SK-N-SH (cell line): ENCODE data around the gene RPL37A. TPM values are rescaled to one million over a fixed set of nuclear protein-coding genes. Genes with fewer than 3 reads are reported as not detected.

Source experiments
- CTCF ChIA-PET: fragments of 300-600, 350-600 bp; formaldehyde crosslinking; extraction: SDS; loops from one replicate; lab custom pipeline; 2021; lab: Yijun Ruan, JAX
- POLR2A ChIA-PET: fragments of 350-600 bp; sonication (Branson Sonifier 250); formaldehyde crosslinking; extraction: SDS; loops from one replicate; lab custom pipeline; 2020; ENCODE audit warnings: antibody characterized with exemption, inconsistent platforms; lab: Yijun Ruan, JAX
- DNase-seq: peaks from one replicate; pipeline ENCODE4 v3.0.0; 2012
- H2AFZ ChIP-seq: fragments of 200-600 bp; sonication (generic); 2 replicates; pipeline ENCODE4 v1.8.1; 2016; ENCODE audit warnings: antibody characterized with exemption, mild to moderate bottlenecking, low read depth
- H3F3A ChIP-seq: fragments of 200-600 bp; sonication (generic); replicated peaks from 2 replicates; pipeline ENCODE3; 2016; ENCODE audit warnings: antibody characterized with exemption, mild to moderate bottlenecking; ENCODE audit not compliant: insufficient read depth
- H3K27ac ChIP-seq, 2 experiments: fragments of 200-500 bp in 1 of 2; fragments of 200-600 bp in 1 of 2; sonication (Bioruptor generic) in 1 of 2; sonication (generic), shearing (Covaris generic) in 1 of 2; 2 replicates each; pipeline versions ENCODE4 v1.5.1 to v1.6.1; 2014 to 2016; ENCODE audit warnings: low read depth in 2 of 2, inconsistent platforms in 1 of 2, low read length in 1 of 2, mild to moderate bottlenecking in 1 of 2, mixed read lengths in 1 of 2
- H3K27me3 ChIP-seq: fragments of 200-600 bp; sonication (generic), shearing (Covaris generic); 2 replicates; pipeline ENCODE4 v1.6.1; 2016; ENCODE audit warnings: mixed run types; ENCODE audit not compliant: insufficient read depth
- H3K36me3 ChIP-seq, 2 experiments: fragments of 200-500 bp in 1 of 2; fragments of 200-600 bp in 1 of 2; sonication (Bioruptor generic) in 1 of 2; sonication (generic) in 1 of 2; replicated peaks in 1 of 2; 2 replicates each; pipeline versions ENCODE3 to v1.5.1; 2014 to 2016; ENCODE audit warnings: low read length in 1 of 2, mild to moderate bottlenecking in 1 of 2; ENCODE audit not compliant: insufficient read depth in 2 of 2, control insufficient read depth in 1 of 2
- H3K4me1 ChIP-seq, 2 experiments: fragments of 200-500 bp in 1 of 2; fragments of 200-600 bp in 1 of 2; sonication (Bioruptor generic) in 1 of 2; sonication (generic), shearing (Covaris generic) in 1 of 2; 2 replicates each; pipeline versions ENCODE4 v1.5.1 to v1.6.1; 2014 to 2016; ENCODE audit warnings: low read depth in 1 of 2, low read length in 1 of 2, mixed run types in 1 of 2; ENCODE audit not compliant: insufficient read depth in 2 of 2, control insufficient read depth in 1 of 2
- H3K4me2 ChIP-seq: fragments of 200-600 bp; sonication (generic), shearing (Covaris generic); 2 replicates; pipeline ENCODE4 v1.6.1; 2017; ENCODE audit warnings: mixed run types
- H3K4me3 ChIP-seq, 2 experiments: fragments of 200-500 bp in 1 of 2; fragments of 200-600 bp in 1 of 2; sonication (Bioruptor generic) in 1 of 2; sonication (generic), shearing (Covaris generic) in 1 of 2; 2 replicates each; pipeline versions ENCODE4 v1.5.1 to v1.8.1; 2014 to 2016; ENCODE audit warnings: low read depth in 2 of 2, inconsistent platforms in 1 of 2, low read length in 1 of 2, mild to moderate bottlenecking in 1 of 2, mixed read lengths in 1 of 2, moderate library complexity in 1 of 2
- H3K79me2 ChIP-seq: fragments of 200-600 bp; sonication (generic); 2 replicates; pipeline ENCODE4 v1.8.1; 2017; ENCODE audit warnings: mild to moderate bottlenecking; ENCODE audit not compliant: insufficient read depth
- H3K9ac ChIP-seq: fragments of 200-600 bp; sonication (generic); 2 replicates; pipeline ENCODE4 v1.6.1; 2017; ENCODE audit warnings: mixed run types
- H3K9me2 ChIP-seq: fragments of 200-600 bp; sonication (generic); 2 replicates; pipeline ENCODE4 v1.6.1; 2017; ENCODE audit warnings: mixed run types
- H3K9me3 ChIP-seq: fragments of 200-600 bp; sonication (generic); 2 replicates; pipeline ENCODE4 v1.6.1; 2017; ENCODE audit warnings: mixed run types, mild to moderate bottlenecking, moderate library complexity
- H4K20me1 ChIP-seq: fragments of 200-600 bp; sonication (generic); 2 replicates; pipeline ENCODE4 v1.6.1; 2017; ENCODE audit warnings: mild to moderate bottlenecking, mixed run types; ENCODE audit not compliant: insufficient read depth
- CHD2 ChIP-seq: fragments of 150-350 bp; IDR thresholded peaks from 2 replicates; pipeline ENCODE4 v1.6.1; 2018; ENCODE audit warnings: low read length; ENCODE audit not compliant: partially characterized antibody
- CTCF ChIP-seq: fragments of 200-600 bp; sonication (generic); IDR thresholded peaks from 2 replicates; pipeline ENCODE4 v1.6.1; 2017; ENCODE audit warnings: antibody characterized with exemption, mild to moderate bottlenecking, moderate library complexity
- ELF1 ChIP-seq: IDR thresholded peaks from 2 replicates; pipeline ENCODE4 v1.4.0; 2012
- FOXJ3 ChIP-seq: sonication (generic); formaldehyde crosslinking; IDR thresholded peaks from 2 replicates; pipeline ENCODE4 v1.5.1; 2020; ENCODE audit warnings: mild to moderate bottlenecking, missing genetic modification reagents
- GABPA ChIP-seq: IDR thresholded peaks from 2 replicates; pipeline ENCODE4 v1.4.0; 2012; ENCODE audit warnings: low read depth, mild to moderate bottlenecking
- JUND ChIP-seq: IDR thresholded peaks from 2 replicates; pipeline ENCODE4 v1.4.0; 2012
- MEF2A ChIP-seq: IDR thresholded peaks from 2 replicates; pipeline ENCODE4 v1.4.0; 2012; ENCODE audit warnings: low read depth, borderline replicate concordance
- NFIC ChIP-seq: IDR thresholded peaks from 2 replicates; pipeline ENCODE4 v1.4.0; 2012; ENCODE audit warnings: borderline replicate concordance
- POLR2AphosphoS5 ChIP-seq: IDR thresholded peaks from 2 replicates; pipeline ENCODE4 v1.6.1; 2012; ENCODE audit warnings: low read depth, low read length
- SIN3A ChIP-seq: IDR thresholded peaks from 2 replicates; pipeline ENCODE4 v1.6.1; 2012; ENCODE audit warnings: low read depth, mild to moderate bottlenecking, low read length, moderate library complexity, borderline replicate concordance
- TAF1 ChIP-seq: IDR thresholded peaks from 2 replicates; pipeline ENCODE4 v1.6.1; 2012; ENCODE audit warnings: low read depth, mild to moderate bottlenecking, low read length, moderate library complexity, borderline replicate concordance
- TCF12 ChIP-seq: IDR thresholded peaks from 2 replicates; pipeline ENCODE4 v1.4.0; 2012
- TEAD4 ChIP-seq: IDR thresholded peaks from 2 replicates; pipeline ENCODE4 v1.4.0; 2012; ENCODE audit warnings: mild to moderate bottlenecking, borderline replicate concordance; ENCODE audit not compliant: insufficient read depth
- WGBS: methylation state at CpG from one replicate; pipeline ENCODE4 v1.1.6; 2017; ENCODE audit warnings: low lambda C conversion rate; 5-methylcytosine and 5-hydroxymethylcytosine counted together
- polyA plus RNA-seq, 3 experiments: library from polyadenylated mRNA; depleted of rRNA; stranded (reverse); fragments of >200 nt; gene quantifications; 2 replicates each; pipeline ENCODE4 v1.2.3, GENCODE V29; 2012
- TF ChIP-seq, protein P1 (sequence below): fragments of 150-350 bp; IDR thresholded peaks from 2 replicates; pipeline ENCODE4 v1.6.1; 2017; ENCODE audit warnings: antibody characterized with exemption, low read length, low read depth, borderline replicate concordance
- TF ChIP-seq, protein P2 (sequence below): IDR thresholded peaks from 2 replicates; pipeline ENCODE4; 2012
- TF ChIP-seq, protein P3 (sequence below): IDR thresholded peaks from 2 replicates; pipeline ENCODE4 v1.4.0; 2012; ENCODE audit warnings: low read depth, borderline replicate concordance

Gene RPL37A
- polyA plus RNA-seq, 1 of the 3 experiments (the other 2 are of a cell fraction): 2,018 TPM

- no peak for DNase-seq
- Histone ChIP-seq H3K27ac (peak overlapping the region; percentile 68 to 86; a peak in 2 of 4 replicates), H3K27me3 (no peaks in the 10 kb centered on the region), H3K79me2 (no peaks in the 10 kb centered on the region), H3K9me2 (no peaks in the 10 kb centered on the region), H3K36me3 (no peaks in the 10 kb centered on the region), H3K4me3 (no peak overlapping the region), H3K9ac (no peak overlapping the region), H2AFZ (no peak overlapping the region), H3K4me1 (peaks cover 13 to 83% of the 10 kb centered on the region in 2 experiments; a peak in 3 of 4 replicates), H4K20me1 (no peaks in the 10 kb centered on the region), H3K4me2 (0 out of 2 replicates have a peak overlapping the region, but pooled peaks have one; percentile 33), H3K9me3 (no peaks in the 10 kb centered on the region), H3F3A (peaks cover 49% of the 10 kb centered on the region)
- WGBS: 84% methylated on average over 10 of the region's 10 CpGs
- TF ChIP-seq, protein P1, sequence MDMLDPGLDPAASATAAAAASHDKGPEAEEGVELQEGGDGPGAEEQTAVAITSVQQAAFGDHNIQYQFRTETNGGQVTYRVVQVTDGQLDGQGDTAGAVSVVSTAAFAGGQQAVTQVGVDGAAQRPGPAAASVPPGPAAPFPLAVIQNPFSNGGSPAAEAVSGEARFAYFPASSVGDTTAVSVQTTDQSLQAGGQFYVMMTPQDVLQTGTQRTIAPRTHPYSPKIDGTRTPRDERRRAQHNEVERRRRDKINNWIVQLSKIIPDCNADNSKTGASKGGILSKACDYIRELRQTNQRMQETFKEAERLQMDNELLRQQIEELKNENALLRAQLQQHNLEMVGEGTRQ: no peak
- no peak for TF ChIP-seq TAF1
- no peak for TF ChIP-seq MEF2A
- no peak for TF ChIP-seq CTCF
- TF ChIP-seq NFIC: no peak
- TF ChIP-seq ELF1: no peak
- TF ChIP-seq JUND: no peak
- no peak for TF ChIP-seq TCF12
- no peak for TF ChIP-seq GABPA
- TF ChIP-seq FOXJ3: no peak
- no peak for TF ChIP-seq SIN3A
- TF ChIP-seq CHD2: no peak
- POLR2A ChIA-PET: no interaction called here
- CTCF ChIA-PET: interaction anchor here (1.1 to 1.5 kb wide), 2 partner anchors 31 to 116 kb away, joined by 3 to 7 read pairs; no protein-coding TSS in a partner anchor
These were observed 51.5 kb downstream of the RPL37A start for GRCh38 chr2:216549926-216550690.

GRCh38 chr2:216551234-216552068, 52.8 kb downstream of the RPL37A start:
- H3K27ac ChIP-seq: peak overlapping the region; percentile 80 to 86; a peak in 3 of 4 replicates
- no peaks in the 10 kb centered on the region for H3K27me3 ChIP-seq
- peak overlapping the region; percentile 50; the same call in 1 of the 2 replicates for H3K4me2 ChIP-seq
- H3K9ac ChIP-seq: peak overlapping the region; percentile 51; the same call in 1 of the 2 replicates
- no peaks in the 10 kb centered on the region for H3K79me2 ChIP-seq
- ChIA-PET CTCF (interaction anchor here (1.1 to 1.5 kb wide), 2 partner anchors 32 to 115 kb away, joined by 3 to 7 read pairs; no protein-coding TSS in a partner anchor), POLR2A (interaction anchor here (1.2 kb wide), 1 partner anchor 69 kb away, joined by 3 read pairs; no protein-coding TSS in a partner anchor)
- no peaks in the 10 kb centered on the region for H3K9me2 ChIP-seq
- H3K4me1 ChIP-seq: peaks cover 20 to 81% of the 10 kb centered on the region in 2 experiments; a peak in 3 of 4 replicates
- H4K20me1 ChIP-seq: no peaks in the 10 kb centered on the region
- H2AFZ ChIP-seq: peak overlapping the region; percentile 38; the same call in 1 of the 2 replicates
- H3K36me3 ChIP-seq: no peaks in the 10 kb centered on the region
- H3K9me3 ChIP-seq: no peaks in the 10 kb centered on the region
- H3F3A ChIP-seq: peaks cover 50% of the 10 kb centered on the region
- DNase-seq: no peak
- 43% methylated on average over 8 of the region's 8 CpGs for WGBS
- H3K4me3 ChIP-seq: no peak overlapping the region
- TF ChIP-seq, protein P2, sequence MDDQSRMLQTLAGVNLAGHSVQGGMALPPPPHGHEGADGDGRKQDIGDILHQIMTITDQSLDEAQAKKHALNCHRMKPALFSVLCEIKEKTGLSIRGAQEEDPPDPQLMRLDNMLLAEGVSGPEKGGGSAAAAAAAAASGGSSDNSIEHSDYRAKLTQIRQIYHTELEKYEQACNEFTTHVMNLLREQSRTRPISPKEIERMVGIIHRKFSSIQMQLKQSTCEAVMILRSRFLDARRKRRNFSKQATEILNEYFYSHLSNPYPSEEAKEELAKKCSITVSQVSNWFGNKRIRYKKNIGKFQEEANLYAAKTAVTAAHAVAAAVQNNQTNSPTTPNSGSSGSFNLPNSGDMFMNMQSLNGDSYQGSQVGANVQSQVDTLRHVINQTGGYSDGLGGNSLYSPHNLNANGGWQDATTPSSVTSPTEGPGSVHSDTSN: peak; percentile 43
- TF ChIP-seq POLR2AphosphoS5 (peak; percentile 40; the same call in 1 of the 2 replicates), GABPA (no peak), TEAD4 (peak; percentile 53; the same call in 1 of the 2 replicates)
- TF ChIP-seq, protein P3, sequence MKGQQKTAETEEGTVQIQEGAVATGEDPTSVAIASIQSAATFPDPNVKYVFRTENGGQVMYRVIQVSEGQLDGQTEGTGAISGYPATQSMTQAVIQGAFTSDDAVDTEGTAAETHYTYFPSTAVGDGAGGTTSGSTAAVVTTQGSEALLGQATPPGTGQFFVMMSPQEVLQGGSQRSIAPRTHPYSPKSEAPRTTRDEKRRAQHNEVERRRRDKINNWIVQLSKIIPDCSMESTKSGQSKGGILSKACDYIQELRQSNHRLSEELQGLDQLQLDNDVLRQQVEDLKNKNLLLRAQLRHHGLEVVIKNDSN: 0 out of 2 replicates have a peak, but pooled peaks have one; percentile 4
